HG03565 (cell line): ENCODE measurements around the gene OPHN1.

Experiments used
- ATAC-seq: cut with Tn5 transposase; IDR thresholded peaks from one replicate; pipeline ENCODE4 v1.9.1; 2021; ENCODE audit warnings: mild to moderate bottlenecking, moderate library complexity; ENCODE audit not compliant: unreplicated experiment

OPHN1 gene

GRCh38 chrX:68433155-68433980 is at the start of gene OPHN1:
TSS of gene OPHN1 (minus strand) at chrX:68433495. CDS start at chrX:68433020, 475 bp downstream.
- ATAC-seq, result no peak

- no peak for ATAC-seq
Observed at GRCh38 chrX:68480969-68481368, 47.7 kb upstream of the OPHN1 start.

GRCh38 chrX:68464796-68465195 is 31.5 kb upstream of the OPHN1 start:
- ATAC-seq, result no peak

- no peak for ATAC-seq
Observed at GRCh38 chrX:68463880-68464279, 30.6 kb upstream of the OPHN1 start.

GRCh38 chrX:68462653-68463052 is 29.4 kb upstream of the OPHN1 start:
- ATAC-seq, result no peak

GRCh38 chrX:68462197-68462596 is 28.9 kb upstream of the OPHN1 start:
- ATAC-seq, result no peak

- no peak for ATAC-seq
Observed at GRCh38 chrX:68461576-68461975, 28.3 kb upstream of the OPHN1 start.

GRCh38 chrX:68461093-68461492 is 27.8 kb upstream of the OPHN1 start:
- no peak for ATAC-seq

- no peak for ATAC-seq
Observed at GRCh38 chrX:68455151-68455510, 21.8 kb upstream of the OPHN1 start.

- no peak for ATAC-seq
Observed at GRCh38 chrX:68454476-68455150, 21.3 kb upstream of the OPHN1 start.

- no peak for ATAC-seq
Observed at GRCh38 chrX:68451720-68452119, 18.4 kb upstream of the OPHN1 start.

GRCh38 chrX:68443155-68443868 is 10.0 kb upstream of the OPHN1 start:
- peak; percentile 72 for ATAC-seq

GRCh38 chrX:68440940-68441339 is 7.6 kb upstream of the OPHN1 start:
- no peak for ATAC-seq

- no peak for ATAC-seq
Observed at GRCh38 chrX:68440442-68440841, 7.1 kb upstream of the OPHN1 start.

GRCh38 chrX:68439341-68439740 is 6.0 kb upstream of the OPHN1 start:
- no peak for ATAC-seq

GRCh38 chrX:68438575-68438974 is 5.3 kb upstream of the OPHN1 start:
- no peak for ATAC-seq

GRCh38 chrX:68433981-68434299 is 645 bp upstream of the OPHN1 start:
- no peak for ATAC-seq

- no peak for ATAC-seq
Observed at GRCh38 chrX:68432648-68433047, 647 bp downstream of the OPHN1 start.

GRCh38 chrX:68431836-68432235 is 1.5 kb downstream of the OPHN1 start:
- no peak for ATAC-seq

GRCh38 chrX:68429216-68429615 is 4.1 kb downstream of the OPHN1 start:
- ATAC-seq, result no peak

GRCh38 chrX:68428431-68428830 is 4.9 kb downstream of the OPHN1 start:
- ATAC-seq, result no peak

GRCh38 chrX:68424719-68425118 is 8.6 kb downstream of the OPHN1 start:
- ATAC-seq, result no peak
